Neuronal stem cell (in vitro differentiated cells): ENCODE measurements around the gene ASS1.

ENCODE experiments used
- DNase-seq: peaks from one replicate; pipeline ENCODE4 v3.0.0-alpha.2; 2013; ENCODE audit warnings: low spot score
- H2AFZ ChIP-seq: one replicate; pipeline ENCODE4 v1.6.1; 2013; ENCODE audit warnings: mild to moderate bottlenecking, low read length, inconsistent platforms
- H2AK5ac ChIP-seq: 2 replicates; pipeline ENCODE4 v1.6.1; 2013; ENCODE audit warnings: low read depth, mild to moderate bottlenecking, inconsistent platforms, low read length, moderate library complexity, mixed read lengths
- H2BK120ac ChIP-seq: 2 replicates; pipeline ENCODE4 v1.6.1; 2013; ENCODE audit warnings: low read depth, mild to moderate bottlenecking, inconsistent platforms, low read length, moderate library complexity, mixed read lengths
- H2BK12ac ChIP-seq: one replicate; pipeline ENCODE4 v1.6.1; 2013; ENCODE audit warnings: low read length, inconsistent platforms
- H2BK15ac ChIP-seq: 2 replicates; pipeline ENCODE4 v1.6.1; 2013; ENCODE audit warnings: mild to moderate bottlenecking, low read length, inconsistent platforms, mixed read lengths
- H2BK5ac ChIP-seq: one replicate; pipeline ENCODE4 v1.6.1; 2013; ENCODE audit warnings: inconsistent platforms, mild to moderate bottlenecking, low read length, moderate library complexity
- H3K14ac ChIP-seq: one replicate; pipeline ENCODE4 v1.6.1; 2013; ENCODE audit warnings: low read length, inconsistent platforms
- H3K18ac ChIP-seq: 2 replicates; pipeline ENCODE4 v1.6.1; 2013; ENCODE audit warnings: low read length, inconsistent platforms
- H3K23ac ChIP-seq: 2 replicates; pipeline ENCODE4 v1.6.1; 2013; ENCODE audit warnings: low read depth, mild to moderate bottlenecking, mixed read lengths, low read length, inconsistent platforms; ENCODE audit not compliant: poor library complexity
- H3K27ac ChIP-seq: replicated peaks from 3 replicates; pipeline ENCODE4 v1.5.1; 2013; ENCODE audit warnings: low read length, inconsistent platforms
- H3K27me3 ChIP-seq, 3 experiments: 2 replicates each; pipeline ENCODE4 v1.6.1; 2013; ENCODE audit warnings: low read length in 3 of 3, mild to moderate bottlenecking in 2 of 3, inconsistent platforms in 1 of 3, low read depth in 1 of 3, mixed read lengths in 1 of 3, moderate library complexity in 1 of 3; ENCODE audit not compliant: control insufficient read depth in 3 of 3, insufficient read depth in 3 of 3
- H3K36me3 ChIP-seq, 2 donors: replicated peaks in 1 of 2; 2 replicates each; pipeline ENCODE4 v1.6.1; 2013; ENCODE audit warnings: low read length in 2 of 2; ENCODE audit not compliant: control insufficient read depth in 2 of 2, insufficient read depth in 2 of 2
- H3K4ac ChIP-seq: 2 replicates; pipeline ENCODE4 v1.6.1; 2013; ENCODE audit warnings: inconsistent platforms, mild to moderate bottlenecking, low read length, moderate library complexity
- H3K4me1 ChIP-seq, 2 donors: 1 replicate in 1 of 2; 2 replicates in 1 of 2; pipeline ENCODE4 v1.6.1; 2013; ENCODE audit warnings: low read length in 2 of 2, low read depth in 1 of 2; ENCODE audit not compliant: control insufficient read depth in 2 of 2, insufficient read depth in 1 of 2
- H3K4me2 ChIP-seq: one replicate; pipeline ENCODE4 v1.6.1; 2013; ENCODE audit warnings: mild to moderate bottlenecking, low read length, inconsistent platforms; ENCODE audit not compliant: insufficient read depth, poor library complexity, severe bottlenecking
- H3K4me3 ChIP-seq, 2 donors: 2 replicates each; pipeline ENCODE4 v1.5.1; 2013; ENCODE audit warnings: low read length in 2 of 2, mild to moderate bottlenecking in 2 of 2, inconsistent platforms in 1 of 2, moderate library complexity in 1 of 2
- H3K79me1 ChIP-seq: one replicate; pipeline ENCODE4 v1.6.1; 2013; ENCODE audit warnings: low read depth, mild to moderate bottlenecking, inconsistent platforms, low read length, moderate library complexity
- H3K9ac ChIP-seq: one replicate; pipeline ENCODE4 v1.6.1; 2013; ENCODE audit warnings: mild to moderate bottlenecking, low read depth, low read length, inconsistent platforms; ENCODE audit not compliant: poor library complexity
- H3K9me3 ChIP-seq, 2 donors: replicated peaks in 1 of 2; 2 replicates each; pipeline versions ENCODE3 to v1.6.1; 2013; ENCODE audit warnings: low read length in 2 of 2, mild to moderate bottlenecking in 2 of 2, inconsistent platforms in 1 of 2, low read depth in 1 of 2, mixed read lengths in 1 of 2, moderate library complexity in 1 of 2; ENCODE audit not compliant: control insufficient read depth in 2 of 2, insufficient read depth in 1 of 2
- H4K8ac ChIP-seq: one replicate; pipeline ENCODE4 v1.6.1; 2013; ENCODE audit warnings: low read depth, mild to moderate bottlenecking, inconsistent platforms, low read length, moderate library complexity
- H4K91ac ChIP-seq: one replicate; pipeline ENCODE4 v1.6.1; 2013; ENCODE audit warnings: low read length, low read depth, mild to moderate bottlenecking, inconsistent platforms; ENCODE audit not compliant: poor library complexity
- WGBS, 2 donors: extraction: QIAGEN DNeasy Blood & Tissue Kit; methylation state at CpG; one replicate each; pipeline ENCODE4 v1.1.7; 2013; ENCODE audit warnings: missing lambda C conversion rate in 2 of 2, mixed read lengths in 1 of 2; ENCODE audit not compliant: insufficient read length in 2 of 2, insufficient replicate concordance in 1 of 2; ENCODE audit errors: extremely low coverage in 2 of 2; 5-methylcytosine and 5-hydroxymethylcytosine counted together

The ASS1 gene

GRCh38 chr9:130407916-130408663 lies 36.7 kb upstream of the ASS1 start:
- WGBS, 2 donors, result no CpG with 5 or more reads among the region's 9 CpGs
- H3K4me3 ChIP-seq, result no peak overlapping the region

GRCh38 chr9:130408669-130409068 lies 36.1 kb upstream of the ASS1 start:
- Histone ChIP-seq H3K14ac (no peak overlapping the region), H3K27me3 (peaks cover 0 to 13% (median 0%) of the 10 kb centered on the region in 3 experiments), H3K27ac (no peak overlapping the region), H3K79me1 (no peaks in the 10 kb centered on the region), H3K4me3 (no peak overlapping the region), H3K23ac (no peak overlapping the region), H2AFZ (no peak overlapping the region), H3K18ac (no peak overlapping the region), H3K4me1 (no peaks in the 10 kb centered on the region), H2BK15ac (no peak overlapping the region), H3K4me2 (no peak overlapping the region), H2AK5ac (no peak overlapping the region), H4K8ac (no peak overlapping the region), H2BK120ac (no peak overlapping the region), H3K9ac (no peak overlapping the region), H2BK12ac (no peak overlapping the region), H3K9me3 (no peaks in the 10 kb centered on the region), H3K4ac (no peak overlapping the region), H2BK5ac (no peak overlapping the region), H4K91ac (no peak overlapping the region), H3K36me3 (no peaks in the 10 kb centered on the region)
- DNase-seq, result no peak
- WGBS, 2 donors, result no CpG with 5 or more reads among the region's 9 CpGs

More at GRCh38 chr9:130407916-130408663, 36.7 kb upstream of the ASS1 start:
- Histone ChIP-seq H4K8ac (no peak overlapping the region), H2BK15ac (no peak overlapping the region), H3K23ac (no peak overlapping the region), H2AK5ac (no peak overlapping the region), H2AFZ (no peak overlapping the region), H3K14ac (no peak overlapping the region), H3K9ac (no peak overlapping the region), H3K4me2 (no peak overlapping the region), H3K4ac (no peak overlapping the region), H2BK120ac (no peak overlapping the region), H3K27me3 (peaks cover 0 to 17% (median 0%) of the 10 kb centered on the region in 3 experiments), H2BK5ac (no peak overlapping the region), H3K27ac (no peak overlapping the region), H4K91ac (no peak overlapping the region), H3K36me3 (no peaks in the 10 kb centered on the region), H3K9me3 (no peaks in the 10 kb centered on the region), H3K79me1 (no peaks in the 10 kb centered on the region), H3K4me1 (no peaks in the 10 kb centered on the region), H2BK12ac (no peak overlapping the region), H3K18ac (no peak overlapping the region)
- DNase-seq, result no peak

- no CpG with 5 or more reads among the region's 4 CpGs for WGBS, 2 donors
- DNase-seq, result no peak
- H3K18ac ChIP-seq, result no peak overlapping the region
- no peak overlapping the region for H3K4ac ChIP-seq
- no peak overlapping the region for H3K9ac ChIP-seq
- H3K4me3 ChIP-seq, result no peak overlapping the region
- H3K14ac ChIP-seq, result no peak overlapping the region
- no peak overlapping the region for H3K27ac ChIP-seq
- no peaks in the 10 kb centered on the region for H3K79me1 ChIP-seq
- no peaks in the 10 kb centered on the region for H3K9me3 ChIP-seq
- H3K4me1 ChIP-seq, result no peaks in the 10 kb centered on the region
- H3K27me3 ChIP-seq, result peaks cover 0 to 8% (median 0%) of the 10 kb centered on the region in 3 experiments
- no peak overlapping the region for H4K8ac ChIP-seq
- no peaks in the 10 kb centered on the region for H3K36me3 ChIP-seq
- H2BK5ac ChIP-seq, result no peak overlapping the region
- no peak overlapping the region for H2BK12ac ChIP-seq
- H3K23ac ChIP-seq, result no peak overlapping the region
- H2AK5ac ChIP-seq, result no peak overlapping the region
- H4K91ac ChIP-seq, result no peak overlapping the region
- H2AFZ ChIP-seq, result no peak overlapping the region
- H3K4me2 ChIP-seq, result no peak overlapping the region
- no peak overlapping the region for H2BK15ac ChIP-seq
- no peak overlapping the region for H2BK120ac ChIP-seq
Measured at GRCh38 chr9:130409246-130409645, 35.5 kb upstream of the ASS1 start.

DNA sequence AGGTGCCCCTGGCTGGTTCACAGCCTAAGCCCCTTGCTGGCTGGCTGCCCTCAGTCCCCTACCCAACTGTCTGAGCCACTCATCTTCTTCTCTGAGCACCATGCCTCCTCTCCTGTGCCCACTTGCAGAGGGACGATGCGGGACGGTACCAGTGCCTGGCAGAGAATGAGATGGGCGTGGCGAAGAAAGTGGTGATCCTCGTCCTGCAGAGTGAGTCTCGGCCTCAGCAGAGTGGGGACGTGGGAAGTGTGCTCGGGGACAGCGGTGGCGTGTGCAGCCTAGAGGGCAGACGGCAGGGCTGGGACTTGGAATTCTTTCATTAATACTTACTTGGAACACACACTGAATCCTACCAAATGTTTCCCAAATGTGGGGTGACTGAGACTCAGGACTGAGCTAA lies 34.3 kb upstream of the ASS1 start:
- H3K4me3 ChIP-seq, result no peak overlapping the region
- no peak overlapping the region for H3K4ac ChIP-seq
- DNase-seq, result no peak
- no peaks in the 10 kb centered on the region for H3K79me1 ChIP-seq
- no peak overlapping the region for H3K27ac ChIP-seq
- no peak overlapping the region for H4K91ac ChIP-seq
- peak overlapping the region; percentile 27 for H3K23ac ChIP-seq
- H2BK15ac ChIP-seq, result no peak overlapping the region
- no peak overlapping the region for H2AFZ ChIP-seq
- WGBS, 2 donors, result no CpG with 5 or more reads among the region's 12 CpGs
- no peaks in the 10 kb centered on the region for H3K36me3 ChIP-seq
- no peak overlapping the region for H2BK5ac ChIP-seq
- no peaks in the 10 kb centered on the region for H3K9me3 ChIP-seq
- H2AK5ac ChIP-seq, result no peak overlapping the region
- H3K27me3 ChIP-seq, result no peaks in the 10 kb centered on the region
- no peak overlapping the region for H4K8ac ChIP-seq
- no peak overlapping the region for H3K9ac ChIP-seq
- H3K14ac ChIP-seq, result no peak overlapping the region
- H3K4me1 ChIP-seq, result no peaks in the 10 kb centered on the region
- H2BK12ac ChIP-seq, result no peak overlapping the region
- no peak overlapping the region for H3K4me2 ChIP-seq
- H3K18ac ChIP-seq, result peak overlapping the region; percentile 51
- no peak overlapping the region for H2BK120ac ChIP-seq
